Stomach (tissue), 9 donors: ENCODE measurements around the gene ITGB5. TPM values are rescaled to one million over a fixed set of nuclear protein-coding genes. Genes with fewer than 3 reads are reported as not detected.
A peak's percentile ranks its signal among the peaks of the same experiment; 100 is the strongest.

Source experiments
- DNase-seq, 2 donors: peaks; one replicate each; pipeline versions ENCODE4 v3.0.0 to v3.0.0-alpha.2; 2013 to 2019
- H3K27ac ChIP-seq, 5 donors: fragments of 200-600 bp in 4 of 5; sonication (generic) in 4 of 5; one replicate each; pipeline ENCODE4 v1.5.1; 2013 to 2019; ENCODE audit warnings: mild to moderate bottlenecking in 1 of 5, moderate library complexity in 1 of 5
- H3K27me3 ChIP-seq, 3 donors: fragments of 200-600 bp; sonication (generic); one replicate each; pipeline ENCODE4 v1.5.1; 2017 to 2019; ENCODE audit warnings: mixed run types in 1 of 3
- H3K36me3 ChIP-seq, 4 donors: fragments of 200-600 bp; sonication (generic); 1 replicate in 3 of 4; 2 replicates in 1 of 4; pipeline ENCODE4 v1.5.1; 2016 to 2019
- H3K4me1 ChIP-seq, 4 donors: fragments of 200-600 bp; sonication (generic); one replicate each; pipeline ENCODE4 v1.5.1; 2016 to 2019
- H3K4me3 ChIP-seq, 4 donors: fragments of 200-600 bp; sonication (generic) in 3 of 4; one replicate each; pipeline ENCODE4 v1.5.1; 2016 to 2019; ENCODE audit warnings: mild to moderate bottlenecking in 1 of 4
- H3K9me3 ChIP-seq, 4 donors: fragments of 200-600 bp; sonication (generic); one replicate each; pipeline ENCODE4 v1.5.1; 2016 to 2019
- EP300 ChIP-seq: sonication (generic); formaldehyde crosslinking; IDR thresholded peaks from one replicate; pipeline ENCODE4 v1.6.1; 2017; ENCODE audit warnings: antibody characterized with exemption
- POLR2A ChIP-seq, 4 donors: fragments of 450-650 bp; IDR thresholded peaks; one replicate each; pipeline ENCODE4 v1.6.1; 2016; ENCODE audit warnings: antibody characterized with exemption in 4 of 4, control low read depth in 2 of 4, mild to moderate bottlenecking in 1 of 4, moderate library complexity in 1 of 4
- POLR2AphosphoS5 ChIP-seq, 3 donors: sonication (generic); formaldehyde crosslinking; IDR thresholded peaks; one replicate each; pipeline ENCODE4 v1.6.1; 2016; ENCODE audit warnings: antibody characterized with exemption in 3 of 3
- WGBS, 5 donors: extraction: QIAGEN DNeasy Blood & Tissue Kit in 3 of 5; methylation state at CpG; one replicate each; pipeline versions ENCODE4 v1.1.5 to v1.1.7; 2013 to 2018; 5-methylcytosine and 5-hydroxymethylcytosine counted together
- intact Hi-C: fragments of 100-400 bp; cut with DNase I; formaldehyde crosslinking; loops from one replicate; pipeline ENCODE4 v1.15.1; 2023; ENCODE audit warnings: low total_unique reads
- polyA plus RNA-seq, 3 donors: library from polyadenylated mRNA; stranded (reverse); fragments of 200-250 nt; gene quantifications; one replicate each; pipeline ENCODE4 v1.2.3, GENCODE V29; 2013
- total RNA-seq, 5 donors: library from RNA; depleted of rRNA; stranded (reverse); fragments of >200 nt; gene quantifications; one replicate each; pipeline versions ENCODE4 v1.1.0 to v1.2.3, GENCODE V29; 2014 to 2016
- TF ChIP-seq, protein P1 (sequence below), 7 experiments: fragments of 450-650 bp in 4 of 7; fragments of 200-600 bp in 3 of 7; sonication (generic) in 3 of 7; IDR thresholded peaks; one replicate each; pipeline ENCODE4 v1.5.1; 2016 to 2019; ENCODE audit warnings: antibody characterized with exemption in 7 of 7, control low read depth in 2 of 7, mild to moderate bottlenecking in 1 of 7
- donor health status: healthy with polysubstance abuse.
- donor health status: Bipolar disorder and iron deficiency.
- donor health status: healthy.

ITGB5 gene
- total and polyA plus RNA-seq, 8 donors, result 8.2 to 205 (median 54.1) TPM

- DNase-seq, result peak; percentile 80 to 93
- H3K36me3 ChIP-seq, result peaks cover 0 to 4% (median 3%) of the 10 kb centered on the region in 4 donors
- peak overlapping the region; percentile 21 to 84 (median 82) for H3K27ac ChIP-seq
- TF ChIP-seq EP300 (no peak), POLR2AphosphoS5 (IDR thresholded peaks at IDR 0.05) (peak; percentile 39 to 78 (median 50)), POLR2A (IDR thresholded peaks at IDR 0.05) (no peak)
- TF ChIP-seq, protein P1, sequence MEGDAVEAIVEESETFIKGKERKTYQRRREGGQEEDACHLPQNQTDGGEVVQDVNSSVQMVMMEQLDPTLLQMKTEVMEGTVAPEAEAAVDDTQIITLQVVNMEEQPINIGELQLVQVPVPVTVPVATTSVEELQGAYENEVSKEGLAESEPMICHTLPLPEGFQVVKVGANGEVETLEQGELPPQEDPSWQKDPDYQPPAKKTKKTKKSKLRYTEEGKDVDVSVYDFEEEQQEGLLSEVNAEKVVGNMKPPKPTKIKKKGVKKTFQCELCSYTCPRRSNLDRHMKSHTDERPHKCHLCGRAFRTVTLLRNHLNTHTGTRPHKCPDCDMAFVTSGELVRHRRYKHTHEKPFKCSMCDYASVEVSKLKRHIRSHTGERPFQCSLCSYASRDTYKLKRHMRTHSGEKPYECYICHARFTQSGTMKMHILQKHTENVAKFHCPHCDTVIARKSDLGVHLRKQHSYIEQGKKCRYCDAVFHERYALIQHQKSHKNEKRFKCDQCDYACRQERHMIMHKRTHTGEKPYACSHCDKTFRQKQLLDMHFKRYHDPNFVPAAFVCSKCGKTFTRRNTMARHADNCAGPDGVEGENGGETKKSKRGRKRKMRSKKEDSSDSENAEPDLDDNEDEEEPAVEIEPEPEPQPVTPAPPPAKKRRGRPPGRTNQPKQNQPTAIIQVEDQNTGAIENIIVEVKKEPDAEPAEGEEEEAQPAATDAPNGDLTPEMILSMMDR (IDR thresholded peaks at IDR 0.05), result no peak
- intact Hi-C loops, result no loop called here
- WGBS, 5 donors, result 26 to 47% (median 39%) methylated on average over 15 to 20 of the region's 20 CpGs
- H3K4me3 ChIP-seq, result peak overlapping the region in 3 of 4 donors; percentile 3 to 20 (median 17)
- H3K9me3 ChIP-seq, result no peaks in the 10 kb centered on the region
- no peaks in the 10 kb centered on the region for H3K27me3 ChIP-seq
- H3K4me1 ChIP-seq, result peaks cover 34 to 75% (median 53%) of the 10 kb centered on the region in 4 donors
Measured at GRCh38 chr3:124834723-124835718, 52.1 kb downstream of the ITGB5 start.

DNA sequence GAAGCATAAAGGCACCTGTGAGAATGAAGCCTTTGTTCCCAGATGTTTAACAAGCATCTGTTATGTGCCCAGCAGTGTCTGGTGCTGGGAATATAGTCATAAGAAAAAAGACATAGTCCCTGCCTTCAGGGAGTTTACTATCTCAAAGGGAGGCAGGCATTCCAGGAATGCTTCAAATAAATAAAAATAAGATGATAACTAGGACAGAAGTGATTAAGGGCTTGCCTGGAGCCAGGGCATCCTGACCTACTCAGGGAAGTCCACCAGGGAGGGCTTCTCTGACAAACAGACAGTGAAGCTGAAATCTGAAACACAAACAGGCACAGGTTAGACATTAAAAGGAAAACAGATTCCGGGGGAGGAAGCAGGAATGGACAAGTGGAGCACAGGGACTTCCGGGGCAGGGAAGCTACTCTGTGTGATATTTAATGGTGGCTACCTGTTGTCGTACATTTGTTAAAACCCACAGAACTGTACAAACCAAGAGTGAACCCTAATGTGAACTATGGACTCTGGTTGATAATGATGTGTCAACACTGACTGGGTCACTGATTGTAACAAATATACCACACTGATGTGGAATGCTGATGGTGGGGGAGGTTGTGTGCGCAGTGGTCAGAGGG, 53.3 kb downstream of the ITGB5 start:
- peak in 1 of 2 donors; percentile 81 for DNase-seq
- Histone ChIP-seq H3K36me3 (peaks cover 0 to 3% (median 0%) of the 10 kb centered on the region in 4 donors), H3K9me3 (no peaks in the 10 kb centered on the region), H3K4me1 (peaks cover 35 to 84% (median 57%) of the 10 kb centered on the region in 4 donors), H3K27me3 (no peaks in the 10 kb centered on the region), H3K4me3 (no peak overlapping the region), H3K27ac (peak overlapping the region; percentile 68 to 84 (median 82))
- intact Hi-C loops, result no loop called here
- TF ChIP-seq POLR2AphosphoS5 (IDR thresholded peaks at IDR 0.05) (peak in 2 of 3 donors; percentile 38 to 75), POLR2A (IDR thresholded peaks at IDR 0.05) (no peak)
- TF ChIP-seq, protein P1 (IDR thresholded peaks at IDR 0.05), result no peak
- WGBS, 5 donors, result 46 to 77% (median 49%) methylated on average over 4 of the region's 4 CpGs

DNA sequence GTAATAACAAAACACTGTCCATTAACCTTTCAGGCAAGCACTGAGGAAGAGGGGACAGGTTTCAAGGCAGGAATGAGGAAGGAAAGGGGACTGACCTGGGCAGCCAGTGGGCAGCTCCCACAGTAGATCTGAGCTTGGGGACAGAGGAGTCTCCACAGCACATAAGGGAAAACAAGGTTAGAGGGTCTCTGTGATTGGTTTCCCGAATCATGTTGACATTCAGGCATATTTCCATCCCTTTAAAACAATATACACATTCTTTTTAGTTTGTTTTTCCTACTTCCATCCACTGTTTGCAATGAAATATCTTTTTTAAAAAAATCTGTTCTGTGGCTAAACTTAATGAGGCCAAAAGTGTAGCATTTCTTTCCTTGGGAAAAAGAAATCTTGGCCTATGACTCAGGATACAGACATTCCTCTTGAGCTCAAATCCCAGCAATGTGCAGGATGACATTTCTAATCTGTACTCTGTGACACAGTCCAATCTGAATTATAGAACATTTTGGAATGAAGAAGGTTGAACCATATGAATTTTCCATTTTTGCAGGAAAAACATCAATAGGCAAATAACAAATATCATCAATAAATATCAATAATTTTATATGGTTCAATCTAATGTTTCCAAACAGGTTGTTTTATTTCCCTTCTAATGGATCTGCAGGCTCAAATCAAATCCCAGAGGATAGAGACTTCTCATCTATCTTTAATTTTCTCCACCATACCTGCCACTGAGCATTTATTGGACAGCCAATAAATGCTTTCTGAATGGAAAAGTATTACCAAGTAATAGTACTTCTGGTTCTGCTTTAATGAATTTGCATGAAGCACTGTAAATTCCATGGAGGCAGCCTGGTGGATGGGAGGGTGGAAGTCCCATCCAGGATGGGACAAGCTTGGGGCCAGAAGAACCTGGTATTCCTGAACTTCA, 54.1 kb downstream of the ITGB5 start:
- intact Hi-C loops, result no loop called here
- DNase-seq, result no peak
- 47 to 64% (median 57%) methylated on average over 1 of the region's 1 CpG for WGBS, 5 donors
- Histone ChIP-seq H3K4me3 (no peak overlapping the region), H3K4me1 (peaks cover 35 to 79% (median 57%) of the 10 kb centered on the region in 4 donors), H3K27ac (peak overlapping the region; percentile 34 to 84 (median 82)), H3K36me3 (peaks cover 0 to 3% (median 0%) of the 10 kb centered on the region in 4 donors), H3K27me3 (no peaks in the 10 kb centered on the region), H3K9me3 (no peaks in the 10 kb centered on the region)
- TF ChIP-seq, protein P1 (IDR thresholded peaks at IDR 0.05), result no peak
- no peak for TF ChIP-seq EP300
